Right ventricle myocardium superior (tissue), 1 donor: ENCODE results near the gene EVI5L. TPM values are rescaled to one million over a fixed set of nuclear protein-coding genes. Genes with fewer than 3 reads are reported as not detected.
"Not testable (repeated sequence)": the region's sequence is repeated elsewhere in the genome, so short reads cannot be mapped to it uniquely, and the experiment has no call there.

Source experiments
- ATAC-seq: fragments of 200-7000 bp; cut with Tn5 transposase; one replicate; pipeline ENCODE4 v1.9.1; 2020; ENCODE audit warnings: mild to moderate bottlenecking; ENCODE audit not compliant: poor library complexity
- DNase-seq: peaks from one replicate; pipeline ENCODE4 v3.0.0-alpha.2; 2020
- intact Hi-C: fragments of 100-400 bp; cut with DNase I; formaldehyde crosslinking; loops from one replicate; pipeline ENCODE4 v1.11.2; 2022
- total RNA-seq: library from RNA; stranded (reverse); fragmentation: NEBNext Ultra II Directional; extraction: Animal tissue kit (Norgen Biotek cat#: 25700); gene quantifications from one replicate; pipeline ENCODE4 v1.2.1, GENCODE V29; 2021
- donor health status: DM: no; HTN: yes; CAD: no; lungs with severe emphysema.

EVI5L gene
- total RNA-seq, 1 donor from 2014 or later: 19.4 TPM

- intact Hi-C loops: no loop called here
- DNase-seq: no peak
- no peak for ATAC-seq
Measured at GRCh38 chr19:7855426-7856108, 25.5 kb downstream of the EVI5L start.

- ATAC-seq (no peak), DNase-seq (no peak)
- intact Hi-C loops: no loop called here
Measured at GRCh38 chr19:7856109-7856591, 26.1 kb downstream of the EVI5L start.

GRCh38 chr19:7856679-7857663 lies 27.0 kb downstream of the EVI5L start:
- no peak for DNase-seq
- no peak for ATAC-seq
- intact Hi-C loops: no loop called here

- ATAC-seq (no peak), DNase-seq (no peak)
- intact Hi-C loops: no loop called here
Measured at GRCh38 chr19:7857727-7858108, 27.7 kb downstream of the EVI5L start.

- intact Hi-C loops: no loop called here
- no peak for DNase-seq
- no peak for ATAC-seq
Measured at GRCh38 chr19:7858109-7858770, 28.2 kb downstream of the EVI5L start.

GRCh38 chr19:7859087-7859486 lies 29.1 kb downstream of the EVI5L start:
- intact Hi-C loops, DNase-seq, ATAC-seq: not testable (repeated sequence)

GRCh38 chr19:7859831-7860713 lies 30.1 kb downstream of the EVI5L start:
- DNase-seq (no peak), ATAC-seq (no peak)
- intact Hi-C loops: no loop called here

- ATAC-seq (peak; percentile 53), DNase-seq (no peak)
- intact Hi-C loops: no loop called here
Measured at GRCh38 chr19:7860714-7861618, 30.9 kb downstream of the EVI5L start.

GRCh38 chr19:7861619-7862412 lies 31.8 kb downstream of the EVI5L start:
- no peak for ATAC-seq
- intact Hi-C loops: no loop called here
- DNase-seq: no peak

GRCh38 chr19:7862413-7862951 lies 32.5 kb downstream of the EVI5L start:
- ATAC-seq (peak; percentile 37), DNase-seq (peak; percentile 64)
- intact Hi-C loops: no loop called here

GRCh38 chr19:7863157-7863970 lies 33.3 kb downstream of the EVI5L start:
- ATAC-seq (no peak), DNase-seq (no peak)
- intact Hi-C loops: no loop called here

- no peak for ATAC-seq
- intact Hi-C loops: no loop called here
- DNase-seq: no peak
Measured at GRCh38 chr19:7863971-7864689, 34.1 kb downstream of the EVI5L start.

- intact Hi-C loops: no loop called here
- no peak for ATAC-seq
- DNase-seq: no peak
Measured at GRCh38 chr19:7864690-7865074, 34.7 kb downstream of the EVI5L start.

- no peak for ATAC-seq
- intact Hi-C loops: no loop called here
- no peak for DNase-seq
Measured at GRCh38 chr19:7865262-7865911, 35.4 kb downstream of the EVI5L start.
